ENCODE results near the gene TGM1.

DNA sequence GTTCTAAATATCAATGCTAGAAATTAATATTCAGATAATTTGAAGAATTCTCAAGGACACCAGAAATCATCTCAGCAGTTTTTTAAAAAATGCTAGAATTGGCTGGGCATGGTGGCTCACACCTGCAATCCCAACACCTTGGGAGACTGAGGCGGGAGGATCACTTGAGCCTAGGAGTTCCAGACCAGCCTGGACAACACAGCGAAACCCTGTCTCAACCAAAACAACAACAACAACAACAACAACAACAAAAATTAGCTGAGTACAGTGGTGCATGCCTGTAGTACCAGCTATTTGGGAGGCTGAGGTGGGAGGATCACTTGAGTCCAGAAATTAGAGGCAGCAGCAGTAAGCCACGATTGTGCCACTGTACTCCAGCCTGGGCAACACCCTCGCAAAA is 43.9 kb downstream of the TGM1 start:
- TF ChIP-seq, protein P1, sequence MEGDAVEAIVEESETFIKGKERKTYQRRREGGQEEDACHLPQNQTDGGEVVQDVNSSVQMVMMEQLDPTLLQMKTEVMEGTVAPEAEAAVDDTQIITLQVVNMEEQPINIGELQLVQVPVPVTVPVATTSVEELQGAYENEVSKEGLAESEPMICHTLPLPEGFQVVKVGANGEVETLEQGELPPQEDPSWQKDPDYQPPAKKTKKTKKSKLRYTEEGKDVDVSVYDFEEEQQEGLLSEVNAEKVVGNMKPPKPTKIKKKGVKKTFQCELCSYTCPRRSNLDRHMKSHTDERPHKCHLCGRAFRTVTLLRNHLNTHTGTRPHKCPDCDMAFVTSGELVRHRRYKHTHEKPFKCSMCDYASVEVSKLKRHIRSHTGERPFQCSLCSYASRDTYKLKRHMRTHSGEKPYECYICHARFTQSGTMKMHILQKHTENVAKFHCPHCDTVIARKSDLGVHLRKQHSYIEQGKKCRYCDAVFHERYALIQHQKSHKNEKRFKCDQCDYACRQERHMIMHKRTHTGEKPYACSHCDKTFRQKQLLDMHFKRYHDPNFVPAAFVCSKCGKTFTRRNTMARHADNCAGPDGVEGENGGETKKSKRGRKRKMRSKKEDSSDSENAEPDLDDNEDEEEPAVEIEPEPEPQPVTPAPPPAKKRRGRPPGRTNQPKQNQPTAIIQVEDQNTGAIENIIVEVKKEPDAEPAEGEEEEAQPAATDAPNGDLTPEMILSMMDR (IDR thresholded peaks at IDR 0.05) = no peak
- no peak for TF ChIP-seq EP300 (IDR thresholded peaks at IDR 0.05)
- TF ChIP-seq POLR2A (IDR thresholded peaks at IDR 0.05) = no peak
- no peak for TF ChIP-seq POLR2AphosphoS5 (IDR thresholded peaks at IDR 0.05)
